Measurements from ENCODE around the gene SHISA5.

Gene SHISA5

DNA sequence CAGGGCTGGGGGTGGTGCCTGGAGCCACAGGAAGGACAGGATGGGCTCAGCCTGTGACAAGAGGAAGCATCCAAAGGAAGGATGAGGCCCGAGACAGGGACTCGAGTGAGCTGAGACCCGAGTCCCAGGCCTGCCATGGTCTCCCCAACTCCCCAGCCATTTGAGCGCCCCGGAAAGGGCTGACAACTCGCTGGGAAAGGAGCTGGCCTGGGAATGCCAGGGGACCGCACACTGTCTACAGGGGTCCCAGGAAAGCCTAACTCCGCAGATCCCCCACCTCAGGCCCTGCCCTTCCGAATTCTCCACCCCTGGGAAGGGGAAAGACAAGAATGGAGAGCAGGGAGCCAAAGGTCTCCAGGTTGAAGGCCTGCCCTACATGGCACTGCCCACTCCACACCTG lies 21.0 kb upstream of the SHISA5 start:
- TF ChIP-seq, protein P1, sequence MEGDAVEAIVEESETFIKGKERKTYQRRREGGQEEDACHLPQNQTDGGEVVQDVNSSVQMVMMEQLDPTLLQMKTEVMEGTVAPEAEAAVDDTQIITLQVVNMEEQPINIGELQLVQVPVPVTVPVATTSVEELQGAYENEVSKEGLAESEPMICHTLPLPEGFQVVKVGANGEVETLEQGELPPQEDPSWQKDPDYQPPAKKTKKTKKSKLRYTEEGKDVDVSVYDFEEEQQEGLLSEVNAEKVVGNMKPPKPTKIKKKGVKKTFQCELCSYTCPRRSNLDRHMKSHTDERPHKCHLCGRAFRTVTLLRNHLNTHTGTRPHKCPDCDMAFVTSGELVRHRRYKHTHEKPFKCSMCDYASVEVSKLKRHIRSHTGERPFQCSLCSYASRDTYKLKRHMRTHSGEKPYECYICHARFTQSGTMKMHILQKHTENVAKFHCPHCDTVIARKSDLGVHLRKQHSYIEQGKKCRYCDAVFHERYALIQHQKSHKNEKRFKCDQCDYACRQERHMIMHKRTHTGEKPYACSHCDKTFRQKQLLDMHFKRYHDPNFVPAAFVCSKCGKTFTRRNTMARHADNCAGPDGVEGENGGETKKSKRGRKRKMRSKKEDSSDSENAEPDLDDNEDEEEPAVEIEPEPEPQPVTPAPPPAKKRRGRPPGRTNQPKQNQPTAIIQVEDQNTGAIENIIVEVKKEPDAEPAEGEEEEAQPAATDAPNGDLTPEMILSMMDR (IDR thresholded peaks at IDR 0.05; ENCODE audit: low read depth, low read length), result no peak
- Histone ChIP-seq H3K4me3 (ENCODE audit: low read depth, low read length) (no peak overlapping the region), H3K9me3 (no peaks in the 10 kb centered on the region), H3K27me3 (no peaks in the 10 kb centered on the region), H3K36me3 (no peaks in the 10 kb centered on the region), H3K4me1 (no peaks in the 10 kb centered on the region)
- no peak for DNase-seq

DNA sequence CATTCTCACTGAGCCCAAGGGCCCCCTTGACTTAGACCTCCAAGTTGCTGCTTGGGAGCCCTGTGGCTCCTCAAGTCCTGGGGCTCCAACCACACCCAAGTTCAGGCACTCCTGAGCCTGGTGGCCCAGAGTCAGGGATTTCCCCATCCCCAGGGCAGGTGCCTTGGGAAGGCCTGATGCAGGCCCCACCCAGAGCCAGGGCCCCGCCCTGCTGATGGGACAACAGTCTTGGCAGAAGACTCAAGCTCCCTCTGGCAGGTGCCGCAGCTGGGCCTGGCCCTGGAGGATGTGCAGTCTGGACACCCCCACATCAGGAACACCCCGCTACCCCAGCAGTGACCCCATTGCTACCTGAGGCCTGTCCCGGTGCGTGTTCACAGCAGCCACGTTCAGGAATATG lies 17.7 kb upstream of the SHISA5 start:
- DNase-seq, result no peak
- H3K36me3 ChIP-seq, result no peaks in the 10 kb centered on the region
- no peak overlapping the region for H3K4me3 ChIP-seq (ENCODE audit: low read depth, low read length)
- H3K4me1 ChIP-seq, result no peaks in the 10 kb centered on the region
- H3K27me3 ChIP-seq, result no peaks in the 10 kb centered on the region
- no peaks in the 10 kb centered on the region for H3K9me3 ChIP-seq
- TF ChIP-seq, protein P1 (IDR thresholded peaks at IDR 0.05; ENCODE audit: low read depth, low read length), result no peak

DNA sequence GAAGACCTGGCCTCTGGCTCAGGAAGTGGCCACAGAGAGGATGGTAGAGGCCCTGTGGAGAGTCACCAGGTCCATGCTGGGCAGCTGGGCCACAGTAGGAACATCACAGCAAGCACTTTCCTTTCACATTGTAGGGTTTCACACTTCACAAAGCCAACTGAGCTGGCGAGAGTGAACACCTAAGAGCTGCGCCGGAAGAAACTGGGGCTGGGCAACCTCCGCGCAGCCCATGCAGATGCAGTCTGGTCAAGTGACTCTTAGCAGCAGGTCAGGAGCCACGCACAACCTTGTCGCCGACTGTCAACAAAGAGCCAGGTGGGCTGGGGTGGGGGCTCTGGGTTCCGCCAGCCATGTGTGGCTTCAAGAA lies 15.3 kb upstream of the SHISA5 start:
- TF ChIP-seq, protein P1 (IDR thresholded peaks at IDR 0.05; ENCODE audit: low read depth, low read length), result no peak
- no peaks in the 10 kb centered on the region for H3K27me3 ChIP-seq
- H3K4me1 ChIP-seq, result no peaks in the 10 kb centered on the region
- no peaks in the 10 kb centered on the region for H3K9me3 ChIP-seq
- DNase-seq, result no peak
- H3K4me3 ChIP-seq (ENCODE audit: low read depth, low read length), result no peak overlapping the region
- no peaks in the 10 kb centered on the region for H3K36me3 ChIP-seq

DNA sequence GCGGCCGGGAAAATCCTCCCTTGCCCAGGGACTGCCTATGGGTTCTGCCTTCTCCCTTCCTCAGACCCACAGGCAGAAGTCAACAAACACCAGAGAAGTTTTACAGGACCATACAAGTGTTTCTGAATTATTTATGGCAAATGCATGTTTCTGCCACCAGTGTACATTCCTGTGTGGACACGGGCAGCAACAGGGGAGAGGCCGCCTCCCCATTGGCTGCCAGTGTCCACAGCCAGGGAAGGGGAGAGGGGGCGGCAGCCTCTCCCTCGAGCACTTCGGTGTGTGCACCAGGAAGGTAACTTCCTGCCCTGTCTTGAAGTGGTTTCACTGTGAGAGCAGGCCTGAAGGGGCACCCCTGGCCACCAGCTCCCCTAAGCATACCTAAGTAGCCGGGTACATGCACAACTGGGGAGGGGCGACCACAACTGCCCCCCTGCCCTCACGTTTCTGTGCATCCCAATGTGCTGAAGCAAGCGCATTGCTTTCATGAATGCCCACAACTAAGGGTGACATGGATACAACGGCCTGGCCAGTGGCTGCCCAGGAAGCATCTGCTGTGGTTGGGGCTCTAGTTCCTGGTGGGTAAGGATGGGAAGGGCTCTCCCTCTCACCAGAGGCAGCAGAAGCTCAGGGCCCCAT lies 14.8 kb upstream of the SHISA5 start:
- no peaks in the 10 kb centered on the region for H3K9me3 ChIP-seq
- no peak overlapping the region for H3K4me3 ChIP-seq (ENCODE audit: low read depth, low read length)
- no peaks in the 10 kb centered on the region for H3K36me3 ChIP-seq
- H3K27me3 ChIP-seq, result no peaks in the 10 kb centered on the region
- H3K4me1 ChIP-seq, result no peaks in the 10 kb centered on the region
- no peak for DNase-seq
- TF ChIP-seq, protein P1 (IDR thresholded peaks at IDR 0.05; ENCODE audit: low read depth, low read length), result no peak

DNA sequence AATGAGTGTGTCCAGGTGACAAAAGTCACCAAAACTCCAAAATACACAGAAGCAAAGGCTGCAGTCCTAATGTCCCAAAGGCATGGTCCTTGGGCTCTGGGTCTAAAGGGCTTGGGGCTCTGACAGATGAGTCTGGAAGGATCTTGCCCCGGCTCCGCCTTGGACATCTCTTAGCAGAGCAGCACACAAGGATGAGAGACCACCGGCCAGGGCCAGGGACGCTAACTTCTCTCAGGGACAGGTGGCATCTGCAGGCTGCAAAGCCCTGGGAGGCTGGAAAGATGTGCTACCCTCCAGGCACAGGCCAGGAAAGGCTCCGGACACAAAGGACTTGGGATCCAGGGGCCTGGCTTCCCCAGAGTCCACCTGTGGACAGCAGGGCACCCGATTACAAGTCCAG lies 14.1 kb upstream of the SHISA5 start:
- DNase-seq, result no peak
- H3K4me3 ChIP-seq (ENCODE audit: low read depth, low read length), result no peak overlapping the region
- H3K9me3 ChIP-seq, result no peaks in the 10 kb centered on the region
- no peaks in the 10 kb centered on the region for H3K4me1 ChIP-seq
- TF ChIP-seq, protein P1 (IDR thresholded peaks at IDR 0.05; ENCODE audit: low read depth, low read length), result no peak
- H3K36me3 ChIP-seq, result no peaks in the 10 kb centered on the region
- no peaks in the 10 kb centered on the region for H3K27me3 ChIP-seq

DNA sequence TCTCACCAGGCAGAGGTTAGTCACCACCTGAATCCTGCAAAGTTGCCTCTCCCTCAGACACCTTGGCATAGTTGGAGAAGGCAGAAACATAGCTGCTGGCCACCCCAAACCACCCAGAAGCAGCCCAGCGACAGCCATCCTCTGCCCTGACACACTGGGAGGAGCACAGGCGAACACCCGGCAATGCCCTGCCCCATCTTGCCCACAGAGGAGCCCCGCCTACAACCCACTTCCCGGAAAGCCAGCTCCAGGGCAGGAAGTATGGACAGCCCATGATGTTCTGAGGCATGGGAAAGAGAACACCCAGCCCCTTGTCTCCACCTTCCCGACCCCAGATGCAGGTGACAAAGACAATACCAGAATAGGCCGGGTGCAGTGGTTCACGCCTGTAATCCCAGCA lies 12.6 kb upstream of the SHISA5 start:
- no peaks in the 10 kb centered on the region for H3K36me3 ChIP-seq
- TF ChIP-seq, protein P1 (IDR thresholded peaks at IDR 0.05; ENCODE audit: low read depth, low read length), result no peak
- no peaks in the 10 kb centered on the region for H3K4me1 ChIP-seq
- H3K27me3 ChIP-seq, result no peaks in the 10 kb centered on the region
- DNase-seq, result no peak
- H3K9me3 ChIP-seq, result no peaks in the 10 kb centered on the region
- H3K4me3 ChIP-seq (ENCODE audit: low read depth, low read length), result no peak overlapping the region
